Measurements from ENCODE around the gene SERTAD3.
A peak's percentile ranks its signal among the peaks of the same experiment; 100 is the strongest.
"Not testable (repeated sequence)": the region's sequence is repeated elsewhere in the genome, so short reads cannot be mapped to it uniquely, and the experiment has no call there.

Gene SERTAD3

GRCh38 chr19:40457953-40458596 lies 13.9 kb upstream of the SERTAD3 start:
- Histone ChIP-seq H3K4me1 (ENCODE audit: control insufficient read depth, insufficient read depth, low read length) (no peaks in the 10 kb centered on the region), H3K9me3 (ENCODE audit: control insufficient read depth, insufficient read depth, low read length) (no peaks in the 10 kb centered on the region), H3K4me3 (ENCODE audit: low read length) (no peak overlapping the region), H3K27me3 (ENCODE audit: control insufficient read depth, insufficient read depth, low read length) (no peaks in the 10 kb centered on the region), H3K27ac (ENCODE audit: low read length) (no peak overlapping the region), H3K36me3 (ENCODE audit: control insufficient read depth, insufficient read depth, low read length) (no peaks in the 10 kb centered on the region)
- WGBS (ENCODE audit: insufficient coverage, insufficient read length): no CpG with 5 or more reads among the region's 27 CpGs
- DNase-seq (ENCODE audit: low read depth, low spot score): no peak

- H3K27me3 ChIP-seq (ENCODE audit: control insufficient read depth, insufficient read depth, low read length): no peaks in the 10 kb centered on the region
- H3K36me3 ChIP-seq (ENCODE audit: control insufficient read depth, insufficient read depth, low read length): no peaks in the 10 kb centered on the region
- H3K4me1 ChIP-seq (ENCODE audit: control insufficient read depth, insufficient read depth, low read length): no peaks in the 10 kb centered on the region
- no peak overlapping the region for H3K4me3 ChIP-seq (ENCODE audit: low read length)
- DNase-seq (ENCODE audit: low read depth, low spot score): no peak
- WGBS (ENCODE audit: insufficient coverage, insufficient read length): no CpG with 5 or more reads among the region's 5 CpGs
- no peak overlapping the region for H3K27ac ChIP-seq (ENCODE audit: low read length)
- no peaks in the 10 kb centered on the region for H3K9me3 ChIP-seq (ENCODE audit: control insufficient read depth, insufficient read depth, low read length)
These were observed 12.9 kb upstream of the SERTAD3 start for GRCh38 chr19:40457048-40457447.

- not testable (repeated sequence) for H3K27me3 ChIP-seq (ENCODE audit: control insufficient read depth, insufficient read depth, low read length); H3K4me3 ChIP-seq (ENCODE audit: low read length); H3K4me1 ChIP-seq (ENCODE audit: control insufficient read depth, insufficient read depth, low read length); H3K9me3 ChIP-seq (ENCODE audit: control insufficient read depth, insufficient read depth, low read length); H3K27ac ChIP-seq (ENCODE audit: low read length); DNase-seq (ENCODE audit: low read depth, low spot score); H3K36me3 ChIP-seq (ENCODE audit: control insufficient read depth, insufficient read depth, low read length)
- no CpG with 5 or more reads among the region's 6 CpGs for WGBS (ENCODE audit: insufficient coverage, insufficient read length)
These were observed 9.8 kb upstream of the SERTAD3 start for GRCh38 chr19:40453943-40454342.

- no peaks in the 10 kb centered on the region for H3K27me3 ChIP-seq (ENCODE audit: control insufficient read depth, insufficient read depth, low read length)
- no peaks in the 10 kb centered on the region for H3K9me3 ChIP-seq (ENCODE audit: control insufficient read depth, insufficient read depth, low read length)
- no peak for DNase-seq (ENCODE audit: low read depth, low spot score)
- no peaks in the 10 kb centered on the region for H3K4me1 ChIP-seq (ENCODE audit: control insufficient read depth, insufficient read depth, low read length)
- H3K27ac ChIP-seq (ENCODE audit: low read length): no peak overlapping the region
- no peak overlapping the region for H3K4me3 ChIP-seq (ENCODE audit: low read length)
- WGBS (ENCODE audit: insufficient coverage, insufficient read length): no CpG with 5 or more reads among the region's 5 CpGs
- H3K36me3 ChIP-seq (ENCODE audit: control insufficient read depth, insufficient read depth, low read length): no peaks in the 10 kb centered on the region
These were observed 9.1 kb upstream of the SERTAD3 start for GRCh38 chr19:40453151-40453735.

GRCh38 chr19:40452016-40452415 lies 7.9 kb upstream of the SERTAD3 start:
- Histone ChIP-seq H3K4me1 (ENCODE audit: control insufficient read depth, insufficient read depth, low read length) (no peaks in the 10 kb centered on the region), H3K36me3 (ENCODE audit: control insufficient read depth, insufficient read depth, low read length) (no peaks in the 10 kb centered on the region), H3K4me3 (ENCODE audit: low read length) (no peak overlapping the region), H3K27ac (ENCODE audit: low read length) (no peak overlapping the region), H3K27me3 (ENCODE audit: control insufficient read depth, insufficient read depth, low read length) (no peaks in the 10 kb centered on the region), H3K9me3 (ENCODE audit: control insufficient read depth, insufficient read depth, low read length) (no peaks in the 10 kb centered on the region)
- no peak for DNase-seq (ENCODE audit: low read depth, low spot score)
- WGBS (ENCODE audit: insufficient coverage, insufficient read length): no CpG with 5 or more reads among the region's 5 CpGs

GRCh38 chr19:40450664-40451063 lies 6.5 kb upstream of the SERTAD3 start:
- H3K27ac ChIP-seq (ENCODE audit: low read length): no peak overlapping the region
- no peaks in the 10 kb centered on the region for H3K27me3 ChIP-seq (ENCODE audit: control insufficient read depth, insufficient read depth, low read length)
- peaks cover 1% of the 10 kb centered on the region; the same call in 1 of the 2 replicates for H3K4me1 ChIP-seq (ENCODE audit: control insufficient read depth, insufficient read depth, low read length)
- H3K9me3 ChIP-seq (ENCODE audit: control insufficient read depth, insufficient read depth, low read length): no peaks in the 10 kb centered on the region
- H3K4me3 ChIP-seq (ENCODE audit: low read length): no peak overlapping the region
- no peak for DNase-seq (ENCODE audit: low read depth, low spot score)
- WGBS (ENCODE audit: insufficient coverage, insufficient read length): no CpG with 5 or more reads among the region's 4 CpGs
- no peaks in the 10 kb centered on the region for H3K36me3 ChIP-seq (ENCODE audit: control insufficient read depth, insufficient read depth, low read length)

- no peak for DNase-seq (ENCODE audit: low read depth, low spot score)
- no peaks in the 10 kb centered on the region for H3K9me3 ChIP-seq (ENCODE audit: control insufficient read depth, insufficient read depth, low read length)
- H3K4me3 ChIP-seq (ENCODE audit: low read length): no peak overlapping the region
- H3K4me1 ChIP-seq (ENCODE audit: control insufficient read depth, insufficient read depth, low read length): peaks cover 2% of the 10 kb centered on the region; the same call in 1 of the 2 replicates
- H3K36me3 ChIP-seq (ENCODE audit: control insufficient read depth, insufficient read depth, low read length): no peaks in the 10 kb centered on the region
- no CpG with 5 or more reads among the region's 4 CpGs for WGBS (ENCODE audit: insufficient coverage, insufficient read length)
- no peaks in the 10 kb centered on the region for H3K27me3 ChIP-seq (ENCODE audit: control insufficient read depth, insufficient read depth, low read length)
- no peak overlapping the region for H3K27ac ChIP-seq (ENCODE audit: low read length)
These were observed 5.4 kb upstream of the SERTAD3 start for GRCh38 chr19:40449506-40449905.

GRCh38 chr19:40446263-40446784 lies 2.2 kb upstream of the SERTAD3 start:
- WGBS (ENCODE audit: insufficient coverage, insufficient read length): no CpG with 5 or more reads among the region's 8 CpGs
- Histone ChIP-seq H3K4me1 (ENCODE audit: control insufficient read depth, insufficient read depth, low read length) (peaks cover 2% of the 10 kb centered on the region; the same call in 1 of the 2 replicates), H3K27me3 (ENCODE audit: control insufficient read depth, insufficient read depth, low read length) (no peaks in the 10 kb centered on the region), H3K9me3 (ENCODE audit: control insufficient read depth, insufficient read depth, low read length) (no peaks in the 10 kb centered on the region), H3K4me3 (ENCODE audit: low read length) (no peak overlapping the region), H3K36me3 (ENCODE audit: control insufficient read depth, insufficient read depth, low read length) (peaks cover 6% of the 10 kb centered on the region), H3K27ac (ENCODE audit: low read length) (no peak overlapping the region)
- DNase-seq (ENCODE audit: low read depth, low spot score): no peak

- peaks cover 9% of the 10 kb centered on the region for H3K36me3 ChIP-seq (ENCODE audit: control insufficient read depth, insufficient read depth, low read length)
- H3K9me3 ChIP-seq (ENCODE audit: control insufficient read depth, insufficient read depth, low read length): no peaks in the 10 kb centered on the region
These were observed 1.7 kb upstream of the SERTAD3 start for GRCh38 chr19:40445780-40446262.

GRCh38 chr19:40444825-40445312 lies 734 bp upstream of the SERTAD3 start:
- Histone ChIP-seq H3K9me3 (ENCODE audit: control insufficient read depth, insufficient read depth, low read length) (no peaks in the 10 kb centered on the region), H3K4me3 (ENCODE audit: low read length) (peak overlapping the region; percentile 32; the same call in 1 of the 2 replicates), H3K27me3 (ENCODE audit: control insufficient read depth, insufficient read depth, low read length) (no peaks in the 10 kb centered on the region), H3K27ac (ENCODE audit: low read length) (no peak overlapping the region), H3K4me1 (ENCODE audit: control insufficient read depth, insufficient read depth, low read length) (peaks cover 2% of the 10 kb centered on the region; the same call in 1 of the 2 replicates), H3K36me3 (ENCODE audit: control insufficient read depth, insufficient read depth, low read length) (peaks cover 9% of the 10 kb centered on the region)
- no CpG with 5 or more reads among the region's 18 CpGs for WGBS (ENCODE audit: insufficient coverage, insufficient read length)
- no peak for DNase-seq (ENCODE audit: low read depth, low spot score)

More at GRCh38 chr19:40445780-40446262, 1.7 kb upstream of the SERTAD3 start:
- no CpG with 5 or more reads among the region's 9 CpGs for WGBS (ENCODE audit: insufficient coverage, insufficient read length)
- DNase-seq (ENCODE audit: low read depth, low spot score): no peak
- Histone ChIP-seq H3K4me1 (ENCODE audit: control insufficient read depth, insufficient read depth, low read length) (peaks cover 2% of the 10 kb centered on the region; the same call in 1 of the 2 replicates), H3K4me3 (ENCODE audit: low read length) (no peak overlapping the region), H3K27me3 (ENCODE audit: control insufficient read depth, insufficient read depth, low read length) (no peaks in the 10 kb centered on the region), H3K27ac (ENCODE audit: low read length) (no peak overlapping the region)
